Measurements from ENCODE around the gene CWF19L2.

CWF19L2 gene

GRCh38 chr11:107337917-107338316, 119.7 kb downstream of the CWF19L2 start:
- H3K79me2 ChIP-seq (ENCODE audit: insufficient read depth, low read length): no peaks in the 10 kb centered on the region
- ATAC-seq (ENCODE audit: insufficient read depth, low read depth): no peak
- H3K36me3 ChIP-seq (ENCODE audit: insufficient read depth, low read length): peaks cover 6% of the 10 kb centered on the region; the same call in 1 of the 2 replicates
- no peaks in the 10 kb centered on the region for H4K20me1 ChIP-seq (ENCODE audit: insufficient read depth, low read length)
- no peaks in the 10 kb centered on the region for H3K4me1 ChIP-seq (ENCODE audit: insufficient read depth, low read length)
- H3K4me3 ChIP-seq (ENCODE audit: low read depth in 1 of 2, low read length in 2 of 2): no peak overlapping the region
- no peak for DNase-seq
- H3K9me3 ChIP-seq (ENCODE audit: insufficient read depth, low read length, severe bottlenecking): no peaks in the 10 kb centered on the region
- no peaks in the 10 kb centered on the region for H3K27me3 ChIP-seq (ENCODE audit: insufficient read depth, low read length, poor library complexity)
- H3K4me2 ChIP-seq (ENCODE audit: insufficient read depth, low read length): no peak overlapping the region
- no peak overlapping the region for H2AFZ ChIP-seq (ENCODE audit: low read depth, low read length)
- no peak overlapping the region for H3K27ac ChIP-seq (ENCODE audit: low read length)
- no peak for TF ChIP-seq CTCF (IDR thresholded peaks at IDR 0.05; ENCODE audit: borderline replicate concordance, extremely low read depth, low read length, poor library complexity, severe bottlenecking)
- no peak for TF ChIP-seq EZH2 (IDR thresholded peaks at IDR 0.05; ENCODE audit: borderline replicate concordance, low read depth, low read length, severe bottlenecking)
- no peak overlapping the region for H3K9ac ChIP-seq (ENCODE audit: low read depth, low read length)

- no peak overlapping the region for H2AFZ ChIP-seq (ENCODE audit: low read depth, low read length)
- H3K79me2 ChIP-seq (ENCODE audit: insufficient read depth, low read length): no peaks in the 10 kb centered on the region
- H3K9me3 ChIP-seq (ENCODE audit: insufficient read depth, low read length, severe bottlenecking): no peaks in the 10 kb centered on the region
- ATAC-seq (ENCODE audit: insufficient read depth, low read depth): no peak
- no peaks in the 10 kb centered on the region for H3K27me3 ChIP-seq (ENCODE audit: insufficient read depth, low read length, poor library complexity)
- H3K4me2 ChIP-seq (ENCODE audit: insufficient read depth, low read length): no peak overlapping the region
- H3K27ac ChIP-seq (ENCODE audit: low read length): no peak overlapping the region
- H3K9ac ChIP-seq (ENCODE audit: low read depth, low read length): no peak overlapping the region
- no peak overlapping the region for H3K4me3 ChIP-seq (ENCODE audit: low read depth in 1 of 2, low read length in 2 of 2)
- DNase-seq: no peak
- TF ChIP-seq EZH2 (IDR thresholded peaks at IDR 0.05; ENCODE audit: borderline replicate concordance, low read depth, low read length, severe bottlenecking) (no peak), CTCF (IDR thresholded peaks at IDR 0.05; ENCODE audit: borderline replicate concordance, extremely low read depth, low read length, poor library complexity, severe bottlenecking) (no peak)
- peaks cover 36% of the 10 kb centered on the region; the same call in 1 of the 2 replicates for H3K36me3 ChIP-seq (ENCODE audit: insufficient read depth, low read length)
- H4K20me1 ChIP-seq (ENCODE audit: insufficient read depth, low read length): no peaks in the 10 kb centered on the region
- no peaks in the 10 kb centered on the region for H3K4me1 ChIP-seq (ENCODE audit: insufficient read depth, low read length)
Observed at GRCh38 chr11:107331728-107332127, 125.9 kb downstream of the CWF19L2 start.

- Histone ChIP-seq H3K4me2 (ENCODE audit: insufficient read depth, low read length) (no peak overlapping the region), H3K27me3 (ENCODE audit: insufficient read depth, low read length, poor library complexity) (no peaks in the 10 kb centered on the region), H3K9ac (ENCODE audit: low read depth, low read length) (no peak overlapping the region), H3K9me3 (ENCODE audit: insufficient read depth, low read length, severe bottlenecking) (no peaks in the 10 kb centered on the region), H3K36me3 (ENCODE audit: insufficient read depth, low read length) (peaks cover 38% of the 10 kb centered on the region; the same call in 1 of the 2 replicates), H3K79me2 (ENCODE audit: insufficient read depth, low read length) (no peaks in the 10 kb centered on the region), H3K4me3 (ENCODE audit: low read depth in 1 of 2, low read length in 2 of 2) (no peak overlapping the region), H3K4me1 (ENCODE audit: insufficient read depth, low read length) (no peaks in the 10 kb centered on the region), H4K20me1 (ENCODE audit: insufficient read depth, low read length) (no peaks in the 10 kb centered on the region), H2AFZ (ENCODE audit: low read depth, low read length) (no peak overlapping the region), H3K27ac (ENCODE audit: low read length) (no peak overlapping the region)
- TF ChIP-seq EZH2 (IDR thresholded peaks at IDR 0.05; ENCODE audit: borderline replicate concordance, low read depth, low read length, severe bottlenecking) (no peak), CTCF (IDR thresholded peaks at IDR 0.05; ENCODE audit: borderline replicate concordance, extremely low read depth, low read length, poor library complexity, severe bottlenecking) (no peak)
- no peak for DNase-seq
- no peak for ATAC-seq (ENCODE audit: insufficient read depth, low read depth)
Observed at GRCh38 chr11:107329164-107329563, 128.5 kb downstream of the CWF19L2 start.

- no peak overlapping the region for H3K4me2 ChIP-seq (ENCODE audit: insufficient read depth, low read length)
- no peaks in the 10 kb centered on the region for H3K4me1 ChIP-seq (ENCODE audit: insufficient read depth, low read length)
- H3K9me3 ChIP-seq (ENCODE audit: insufficient read depth, low read length, severe bottlenecking): no peaks in the 10 kb centered on the region
- no peaks in the 10 kb centered on the region for H3K79me2 ChIP-seq (ENCODE audit: insufficient read depth, low read length)
- ATAC-seq (ENCODE audit: insufficient read depth, low read depth): no peak
- no peak overlapping the region for H3K4me3 ChIP-seq (ENCODE audit: low read depth in 1 of 2, low read length in 2 of 2)
- no peak overlapping the region for H3K9ac ChIP-seq (ENCODE audit: low read depth, low read length)
- no peak overlapping the region for H3K27ac ChIP-seq (ENCODE audit: low read length)
- no peak for TF ChIP-seq EZH2 (IDR thresholded peaks at IDR 0.05; ENCODE audit: borderline replicate concordance, low read depth, low read length, severe bottlenecking)
- TF ChIP-seq CTCF (IDR thresholded peaks at IDR 0.05; ENCODE audit: borderline replicate concordance, extremely low read depth, low read length, poor library complexity, severe bottlenecking): no peak
- peaks cover 13% of the 10 kb centered on the region; the same call in 1 of the 2 replicates for H3K36me3 ChIP-seq (ENCODE audit: insufficient read depth, low read length)
- H4K20me1 ChIP-seq (ENCODE audit: insufficient read depth, low read length): no peaks in the 10 kb centered on the region
- H3K27me3 ChIP-seq (ENCODE audit: insufficient read depth, low read length, poor library complexity): no peaks in the 10 kb centered on the region
- H2AFZ ChIP-seq (ENCODE audit: low read depth, low read length): no peak overlapping the region
- no peak for DNase-seq
Observed at GRCh38 chr11:107316426-107316825, 141.2 kb downstream of the CWF19L2 start.

All from DND-41 (cell line).